ENCODE measurements around the gene VPS51.
A peak's percentile ranks its signal among the peaks of the same experiment; 100 is the strongest.

The VPS51 gene

DNA sequence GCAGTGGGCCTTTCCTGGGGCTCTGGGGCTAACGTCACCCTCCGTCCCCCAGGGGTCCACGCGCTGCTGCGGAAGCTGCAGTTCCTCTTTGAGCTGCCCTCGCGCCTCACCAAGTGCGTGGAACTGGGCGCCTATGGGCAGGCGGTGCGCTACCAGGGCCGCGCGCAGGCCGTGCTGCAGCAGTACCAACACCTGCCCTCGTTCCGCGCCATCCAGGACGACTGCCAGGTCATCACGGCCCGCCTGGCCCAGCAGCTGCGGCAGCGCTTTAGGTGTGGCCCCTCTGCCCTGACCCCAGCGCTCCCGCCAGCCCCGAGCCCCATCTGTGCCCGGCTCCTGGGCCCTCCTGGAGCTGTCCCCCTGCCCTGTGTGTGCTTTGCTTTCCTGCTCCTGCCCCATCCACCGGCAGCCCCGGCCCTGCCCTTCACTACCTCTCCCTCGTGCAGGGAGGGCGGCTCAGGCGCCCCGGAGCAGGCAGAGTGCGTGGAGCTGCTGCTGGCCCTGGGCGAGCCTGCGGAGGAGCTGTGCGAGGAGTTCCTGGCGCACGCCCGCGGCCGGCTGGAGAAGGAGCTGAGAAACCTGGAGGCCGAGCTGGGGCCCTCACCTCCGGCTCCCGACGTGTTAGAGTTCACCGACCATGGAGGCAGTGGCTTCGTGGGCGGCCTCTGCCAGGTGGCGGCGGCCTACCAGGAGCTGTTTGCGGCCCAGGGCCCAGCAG is 11.9 kb downstream of the VPS51 start:
- no peak for DNase-seq (ENCODE audit: low spot score)

GRCh38 chr11:65108469-65109123 is 12.6 kb downstream of the VPS51 start:
- DNase-seq (ENCODE audit: low spot score): no peak

GRCh38 chr11:65109231-65110198 is 13.5 kb downstream of the VPS51 start:
- no peak for DNase-seq (ENCODE audit: low spot score)

DNA sequence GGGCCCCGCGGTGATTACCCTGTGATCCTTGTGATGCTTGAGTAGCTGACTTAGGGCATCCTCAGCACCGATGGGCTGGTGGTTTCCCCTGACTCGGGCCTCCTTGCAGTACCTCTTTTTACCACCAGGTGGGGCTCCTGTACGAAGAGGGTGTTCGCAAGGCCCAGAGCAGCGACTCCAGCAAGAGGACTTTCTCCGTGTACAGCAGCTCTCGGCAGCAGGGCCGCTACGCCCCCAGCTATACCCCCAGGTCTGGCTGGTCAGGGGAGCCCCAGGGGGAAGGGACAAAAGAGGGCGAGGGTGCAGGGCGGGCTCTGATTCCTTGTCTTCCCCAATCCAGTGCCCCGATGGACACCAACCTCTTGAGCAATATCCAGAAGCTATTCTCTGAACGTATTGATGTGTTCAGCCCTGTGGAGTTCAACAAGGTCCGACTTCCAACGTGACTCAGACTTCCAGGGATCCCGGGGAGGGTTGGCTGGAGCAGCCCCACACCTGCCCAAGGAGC is 14.4 kb downstream of the VPS51 start:
- DNase-seq (ENCODE audit: low spot score): peak; percentile 91

DNA sequence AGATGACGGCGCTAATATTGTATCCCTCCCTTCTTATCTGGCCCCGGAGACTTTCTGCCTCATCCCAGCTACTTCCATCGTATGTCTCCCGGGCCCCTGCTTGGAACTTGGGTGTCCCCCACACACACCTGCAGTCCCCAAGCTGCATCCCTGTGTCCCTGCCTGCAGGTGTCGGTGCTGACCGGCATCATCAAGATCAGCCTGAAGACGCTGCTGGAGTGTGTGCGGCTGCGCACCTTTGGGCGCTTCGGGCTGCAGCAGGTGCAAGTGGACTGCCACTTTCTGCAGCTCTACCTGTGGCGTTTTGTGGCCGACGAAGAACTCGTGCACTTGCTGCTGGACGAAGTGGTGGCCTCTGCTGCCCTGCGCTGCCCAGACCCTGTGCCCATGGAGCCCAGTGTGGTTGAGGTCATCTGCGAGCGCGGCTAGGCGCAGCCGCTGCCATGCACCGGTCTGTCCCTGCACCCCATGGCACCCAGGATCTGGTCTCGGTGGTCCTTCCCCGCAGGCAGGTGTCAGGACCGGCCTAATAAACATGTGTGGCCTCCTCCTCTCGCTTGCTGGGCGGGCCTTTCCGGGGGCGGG is 15.2 kb downstream of the VPS51 start:
- no peak for DNase-seq (ENCODE audit: low spot score)

GRCh38 chr11:65111744-65112545 is 15.9 kb downstream of the VPS51 start, which contains the start of gene TM7SF2:
TSS of gene TM7SF2 (plus strand) at chr11:65111872. CDS start at chr11:65112016, 144 bp downstream.
- peak; percentile 91 for DNase-seq (ENCODE audit: low spot score)

DNA sequence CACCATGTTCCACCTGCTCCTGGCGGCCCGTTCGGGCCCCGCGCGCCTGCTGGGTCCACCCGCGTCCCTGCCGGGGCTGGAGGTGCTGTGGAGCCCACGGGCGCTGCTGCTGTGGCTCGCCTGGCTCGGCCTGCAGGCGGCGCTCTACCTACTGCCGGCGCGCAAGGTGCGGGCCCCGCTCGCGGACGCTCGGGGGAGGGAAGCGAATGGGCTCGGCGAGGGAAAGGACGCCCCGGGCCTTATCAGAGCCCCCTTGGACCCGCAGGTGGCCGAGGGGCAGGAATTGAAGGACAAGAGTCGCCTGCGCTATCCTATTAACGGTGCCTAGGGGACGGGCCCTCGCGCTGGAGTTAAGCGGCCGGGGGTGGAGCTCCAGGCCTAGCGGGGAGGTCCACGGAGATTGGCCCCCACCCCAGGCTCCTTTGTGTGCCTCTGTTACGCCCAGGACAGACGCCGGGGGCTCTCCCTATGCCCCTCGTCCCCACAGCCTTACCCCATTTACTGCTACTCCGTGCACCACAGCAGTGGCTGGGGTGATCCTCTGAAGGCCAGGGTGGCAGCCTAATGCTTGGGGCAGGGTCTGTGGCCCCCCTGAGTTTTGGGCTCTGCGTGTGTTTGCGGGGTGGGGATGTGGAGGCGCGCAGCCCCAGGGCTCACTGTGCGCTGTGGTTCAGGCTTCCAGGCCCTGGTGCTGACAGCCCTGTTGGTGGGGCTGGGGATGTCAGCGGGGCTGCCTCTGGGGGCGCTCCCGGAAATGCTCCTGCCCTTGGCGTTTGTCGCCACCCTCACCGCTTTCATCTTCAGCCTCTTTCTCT is 16.7 kb downstream of the VPS51 start:
- DNase-seq (ENCODE audit: low spot score): no peak

DNA sequence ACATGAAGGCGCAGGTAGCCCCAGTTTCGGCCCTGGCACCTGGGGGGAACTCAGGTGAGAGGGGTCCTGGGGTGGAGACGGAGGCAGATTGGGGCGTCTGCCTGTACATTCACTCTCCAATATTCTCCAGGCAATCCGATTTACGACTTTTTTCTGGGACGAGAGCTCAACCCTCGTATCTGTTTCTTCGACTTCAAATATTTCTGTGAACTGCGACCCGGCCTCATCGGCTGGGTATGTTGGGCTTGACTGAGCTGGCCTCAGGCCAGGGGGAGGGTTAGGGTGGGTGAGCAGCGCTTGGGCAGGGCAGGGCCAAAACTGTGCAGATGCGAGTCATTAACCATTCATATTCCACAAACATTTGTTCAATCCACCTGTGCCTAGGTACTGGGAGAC is 17.3 kb downstream of the VPS51 start:
- no peak for DNase-seq (ENCODE audit: low spot score)

- DNase-seq (ENCODE audit: low spot score): no peak
These were observed 17.8 kb downstream of the VPS51 start for GRCh38 chr11:65113839-65114238.

GRCh38 chr11:65114538-65115171 is 18.6 kb downstream of the VPS51 start:
- DNase-seq (ENCODE audit: low spot score): no peak

- DNase-seq (ENCODE audit: low spot score): peak; percentile 61
These were observed 19.5 kb downstream of the VPS51 start for GRCh38 chr11:65115361-65116082.

- DNase-seq (ENCODE audit: low spot score): peak; percentile 61
These were observed 20.6 kb downstream of the VPS51 start for GRCh38 chr11:65116370-65117205.

GRCh38 chr11:65117206-65118096 is 21.4 kb downstream of the VPS51 start, which contains the start of gene ZNHIT2:
TSS of gene ZNHIT2 (minus strand) at chr11:65117701. CDS start at chr11:65117653, 48 bp downstream.
- peak; percentile 99 for DNase-seq (ENCODE audit: low spot score)

DNA sequence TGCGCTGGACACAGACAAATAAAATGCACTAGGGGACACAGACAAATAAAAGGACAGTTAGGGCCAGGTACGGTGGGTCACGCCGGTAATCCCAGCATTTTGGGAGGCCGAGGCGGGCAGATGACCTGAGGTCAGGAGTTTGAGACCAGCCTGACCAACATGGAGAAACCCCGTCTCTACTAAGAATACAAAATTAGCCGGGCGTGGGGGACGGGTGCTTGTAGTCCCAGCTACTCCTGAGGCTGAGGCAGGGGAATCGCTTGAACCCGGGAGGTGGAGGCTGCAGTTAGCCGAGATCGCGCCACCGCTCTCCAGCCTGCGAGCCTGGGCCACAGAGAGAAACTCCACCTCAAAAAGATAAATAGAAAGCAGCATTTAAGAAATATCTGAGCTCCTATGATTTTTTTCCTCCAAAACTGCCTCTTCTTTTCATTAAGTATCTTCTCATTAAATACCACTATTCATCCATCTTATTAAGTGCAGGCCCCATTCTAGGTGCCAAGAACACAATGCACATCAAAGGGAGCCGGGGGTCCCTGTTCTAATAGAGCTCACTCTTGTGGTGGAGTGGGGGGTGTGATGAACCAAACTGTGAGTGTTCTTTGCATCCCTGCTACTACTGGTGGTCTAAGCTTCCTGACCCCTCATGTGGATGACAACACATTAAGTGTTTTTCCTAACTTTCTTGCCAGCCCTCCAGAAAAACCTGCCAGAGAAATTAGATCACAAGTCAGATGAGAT is 22.3 kb downstream of the VPS51 start:
- DNase-seq (ENCODE audit: low spot score): no peak

GRCh38 chr11:65118891-65119669 is 23.1 kb downstream of the VPS51 start:
- peak; percentile 52 for DNase-seq (ENCODE audit: low spot score)

All from left forelimb (tissue), 1 donor.